Esophagus squamous epithelium (tissue), 5 donors: Measurements from ENCODE around the gene CREB5. TPM values are rescaled to one million over a fixed set of nuclear protein-coding genes. Genes with fewer than 3 reads are reported as not detected.

ENCODE experiments used
- DNase-seq: peaks from one replicate; lab custom pipeline; 2025; lab: John Stamatoyannopoulos, UW
- H3K27ac ChIP-seq, 4 donors: fragments of 200-600 bp; sonication (generic); one replicate each; pipeline ENCODE4 v1.5.1; 2016 to 2019; ENCODE audit warnings: mild to moderate bottlenecking in 1 of 4
- H3K27me3 ChIP-seq, 4 donors: fragments of 200-600 bp; sonication (generic); 1 replicate in 3 of 4; 2 replicates in 1 of 4; pipeline versions ENCODE4 v1.5.1 to v1.6.0; 2017 to 2021; ENCODE audit warnings: antibody characterized with exemption in 1 of 4
- H3K36me3 ChIP-seq, 3 donors: fragments of 200-600 bp; sonication (generic); one replicate each; pipeline ENCODE4 v1.5.1; 2016 to 2019
- H3K4me1 ChIP-seq, 3 donors: fragments of 200-600 bp; sonication (generic); one replicate each; pipeline ENCODE4 v1.5.1; 2017 to 2019
- H3K4me3 ChIP-seq, 4 donors: fragments of 200-600 bp; sonication (generic); 1 replicate in 3 of 4; 2 replicates in 1 of 4; pipeline ENCODE4 v1.5.1; 2016 to 2019; ENCODE audit warnings: mild to moderate bottlenecking in 2 of 4, moderate library complexity in 1 of 4
- H3K9me3 ChIP-seq, 3 donors: fragments of 200-600 bp; sonication (generic); one replicate each; pipeline ENCODE4 v1.5.1; 2016 to 2019
- CTCF ChIP-seq, 6 experiments: fragments of 450-650 bp in 4 of 6; fragments of 200-600 bp in 2 of 6; sonication (generic) in 2 of 6; IDR thresholded peaks; one replicate each; pipeline ENCODE4 v1.5.1; 2016 to 2019; ENCODE audit warnings: antibody characterized with exemption in 6 of 6, mild to moderate bottlenecking in 4 of 6, moderate library complexity in 4 of 6
- POLR2A ChIP-seq, 4 donors: fragments of 450-650 bp; IDR thresholded peaks; one replicate each; pipeline ENCODE4 v1.6.1; 2017; ENCODE audit warnings: antibody characterized with exemption in 4 of 4, mild to moderate bottlenecking in 4 of 4, moderate library complexity in 3 of 4
- WGBS, 2 donors: methylation state at CpG; one replicate each; pipeline ENCODE4 v1.1.5; 2018; 5-methylcytosine and 5-hydroxymethylcytosine counted together
- intact Hi-C: fragments of 100-400 bp; cut with DNase I; formaldehyde crosslinking; loops from one replicate; pipeline ENCODE4 v1.15.0; 2022
- total RNA-seq, 4 donors: library from RNA; depleted of rRNA; stranded (reverse); fragments of >200 nt; gene quantifications; one replicate each; pipeline ENCODE4 v1.1.0, GENCODE V29; 2016
- donor health status: DM: yes; HTN: yes; CAD: no.

The CREB5 gene
- total RNA-seq, 4 donors from 2014 or later, result 0.30 to 5.0 (median 2.2) TPM

- Histone ChIP-seq H3K4me1 (no peaks in the 10 kb centered on the region), H3K4me3 (no peak overlapping the region), H3K27ac (no peak overlapping the region), H3K27me3 (peaks cover 0 to 3% (median 0%) of the 10 kb centered on the region in 4 donors), H3K9me3 (no peaks in the 10 kb centered on the region), H3K36me3 (no peaks in the 10 kb centered on the region)
- intact Hi-C loops, result no loop called here
- TF ChIP-seq POLR2A (IDR thresholded peaks at IDR 0.05) (no peak), CTCF (IDR thresholded peaks at IDR 0.05) (no peak)
- WGBS, 2 donors, result 86 to 89% methylated on average over 3 of the region's 3 CpGs
- no peak for DNase-seq
Measured at GRCh38 chr7:28564033-28564432, 151.7 kb downstream of the CREB5 start.

GRCh38 chr7:28564755-28565374 lies 152.5 kb downstream of the CREB5 start:
- no peaks in the 10 kb centered on the region for H3K36me3 ChIP-seq
- WGBS, 2 donors, result 70 to 72% methylated on average over 4 of the region's 4 CpGs
- H3K9me3 ChIP-seq, result no peaks in the 10 kb centered on the region
- TF ChIP-seq CTCF (IDR thresholded peaks at IDR 0.05) (no peak), POLR2A (IDR thresholded peaks at IDR 0.05) (no peak)
- peaks cover 0 to 3% (median 0%) of the 10 kb centered on the region in 4 donors for H3K27me3 ChIP-seq
- DNase-seq, result no peak
- intact Hi-C loops, result no loop called here
- no peak overlapping the region for H3K4me3 ChIP-seq
- H3K4me1 ChIP-seq, result no peaks in the 10 kb centered on the region
- no peak overlapping the region for H3K27ac ChIP-seq

GRCh38 chr7:28565980-28566379 lies 153.7 kb downstream of the CREB5 start:
- intact Hi-C loops, result no loop called here
- H3K27me3 ChIP-seq, result peaks cover 0 to 3% (median 0%) of the 10 kb centered on the region in 4 donors

GRCh38 chr7:28570113-28570969 lies 158.0 kb downstream of the CREB5 start:
- Histone ChIP-seq H3K4me1 (peaks cover 0 to 10% (median 0%) of the 10 kb centered on the region in 3 donors), H3K4me3 (no peak overlapping the region), H3K9me3 (no peaks in the 10 kb centered on the region), H3K36me3 (no peaks in the 10 kb centered on the region), H3K27me3 (peaks cover 0 to under 1% (median 0%) of the 10 kb centered on the region in 4 donors), H3K27ac (no peak overlapping the region)
- TF ChIP-seq POLR2A (IDR thresholded peaks at IDR 0.05), result no peak
- no peak for TF ChIP-seq CTCF (IDR thresholded peaks at IDR 0.05)
- intact Hi-C loops, result no loop called here
- 88 to 92% methylated on average over 8 to 12 of the region's 13 CpGs for WGBS, 2 donors
- DNase-seq, result no peak

More at GRCh38 chr7:28565980-28566379, 153.7 kb downstream of the CREB5 start:
- H3K4me1 ChIP-seq, result no peaks in the 10 kb centered on the region
- H3K9me3 ChIP-seq, result no peaks in the 10 kb centered on the region
- whole genome bisulfite sequencing, 2 donors, result 11 to 28% methylated on average over 1 of the region's 1 CpG
- DNase-seq, result no peak
- H3K27ac ChIP-seq, result no peak overlapping the region
- H3K36me3 ChIP-seq, result no peaks in the 10 kb centered on the region
- H3K4me3 ChIP-seq, result no peak overlapping the region
- TF ChIP-seq CTCF (IDR thresholded peaks at IDR 0.05), result no peak
- no peak for TF ChIP-seq POLR2A (IDR thresholded peaks at IDR 0.05)

GRCh38 chr7:28570970-28571288 lies 158.6 kb downstream of the CREB5 start:
- H3K4me1 ChIP-seq, result peaks cover 0 to 10% (median 0%) of the 10 kb centered on the region in 3 donors
- intact Hi-C loops, result no loop called here
- no peak overlapping the region for H3K4me3 ChIP-seq
- no peak for DNase-seq
- no peaks in the 10 kb centered on the region for H3K9me3 ChIP-seq
- H3K27ac ChIP-seq, result no peak overlapping the region
- TF ChIP-seq POLR2A (IDR thresholded peaks at IDR 0.05), result no peak
- no peak for TF ChIP-seq CTCF (IDR thresholded peaks at IDR 0.05)
- peaks cover 0 to 7% (median 0%) of the 10 kb centered on the region in 4 donors for H3K27me3 ChIP-seq
- 70 to 71% methylated on average over 4 of the region's 4 CpGs for WGBS, 2 donors
- no peaks in the 10 kb centered on the region for H3K36me3 ChIP-seq
